Measurements from ENCODE around the gene ADAMTS9.

Gene ADAMTS9

GRCh38 chr3:64473466-64473865, 214.3 kb downstream of the ADAMTS9 start:
- no peak for DNase-seq

GRCh38 chr3:64470436-64470835, 217.4 kb downstream of the ADAMTS9 start:
- DNase-seq, result no peak

- DNase-seq, result no peak
These were observed 220.4 kb downstream of the ADAMTS9 start for GRCh38 chr3:64467255-64467944.
